ENCODE measurements around the gene CDCA7.

CDCA7 gene

GRCh38 chr2:173407176-173407575 is 52.5 kb downstream of the CDCA7 start:
- Histone ChIP-seq H3K9ac (ENCODE audit: low read depth, low read length, poor library complexity, severe bottlenecking) (no peak overlapping the region), H3K4me1 (ENCODE audit: insufficient read depth, low read length, poor library complexity, severe bottlenecking) (peaks cover 4% of the 10 kb centered on the region), H3K4me2 (ENCODE audit: low read depth, low read length, poor library complexity, severe bottlenecking) (no peak overlapping the region), H2AFZ (ENCODE audit: low read length) (no peak overlapping the region), H3K27me3 (ENCODE audit: insufficient read depth, low read length, poor library complexity, severe bottlenecking) (no peaks in the 10 kb centered on the region), H3K9me3 (ENCODE audit: insufficient read depth, low read depth, low read length) (no peaks in the 10 kb centered on the region), H3K4me3 (ENCODE audit: low read length, poor library complexity, severe bottlenecking) (no peak overlapping the region), H3K9me2 (replicated peaks; ENCODE audit: low read depth, low read length) (no peaks in the 10 kb centered on the region), H4K20me1 (ENCODE audit: insufficient read depth, low read length, poor library complexity, severe bottlenecking) (no peaks in the 10 kb centered on the region), H3F3A (ENCODE audit: low read depth) (no peaks in the 10 kb centered on the region), H3K36me3 (ENCODE audit: insufficient read depth, low read length) (no peaks in the 10 kb centered on the region), H3K79me2 (ENCODE audit: insufficient read depth, low read length) (no peaks in the 10 kb centered on the region)
- TF ChIP-seq CTCF (conservative IDR thresholded peaks at IDR 0.05; ENCODE audit: low read length), result no peak

- Histone ChIP-seq H3F3A (ENCODE audit: low read depth) (no peaks in the 10 kb centered on the region), H3K9me2 (replicated peaks; ENCODE audit: low read depth, low read length) (no peaks in the 10 kb centered on the region), H3K36me3 (ENCODE audit: insufficient read depth, low read length) (no peaks in the 10 kb centered on the region), H4K20me1 (ENCODE audit: insufficient read depth, low read length, poor library complexity, severe bottlenecking) (no peaks in the 10 kb centered on the region), H3K9me3 (ENCODE audit: insufficient read depth, low read depth, low read length) (no peaks in the 10 kb centered on the region), H3K4me2 (ENCODE audit: low read depth, low read length, poor library complexity, severe bottlenecking) (no peak overlapping the region), H3K27me3 (ENCODE audit: insufficient read depth, low read length, poor library complexity, severe bottlenecking) (no peaks in the 10 kb centered on the region), H3K9ac (ENCODE audit: low read depth, low read length, poor library complexity, severe bottlenecking) (no peak overlapping the region), H3K4me1 (ENCODE audit: insufficient read depth, low read length, poor library complexity, severe bottlenecking) (peaks cover 1% of the 10 kb centered on the region), H3K4me3 (ENCODE audit: low read length, poor library complexity, severe bottlenecking) (no peak overlapping the region), H2AFZ (ENCODE audit: low read length) (no peak overlapping the region), H3K79me2 (ENCODE audit: insufficient read depth, low read length) (no peaks in the 10 kb centered on the region)
- no peak for TF ChIP-seq EZH2phosphoT487 (IDR thresholded peaks at IDR 0.05; ENCODE audit: borderline replicate concordance)
- no peak for TF ChIP-seq CTCF (conservative IDR thresholded peaks at IDR 0.05; ENCODE audit: low read length)
Observed at GRCh38 chr2:173407646-173408045, 53.0 kb downstream of the CDCA7 start.

- Histone ChIP-seq H3K4me3 (ENCODE audit: low read length, poor library complexity, severe bottlenecking) (no peak overlapping the region), H3K4me2 (ENCODE audit: low read depth, low read length, poor library complexity, severe bottlenecking) (no peak overlapping the region), H3K36me3 (ENCODE audit: insufficient read depth, low read length) (no peaks in the 10 kb centered on the region), H2AFZ (ENCODE audit: low read length) (no peak overlapping the region), H3K9me3 (ENCODE audit: insufficient read depth, low read depth, low read length) (no peaks in the 10 kb centered on the region), H4K20me1 (ENCODE audit: insufficient read depth, low read length, poor library complexity, severe bottlenecking) (no peaks in the 10 kb centered on the region), H3K9ac (ENCODE audit: low read depth, low read length, poor library complexity, severe bottlenecking) (no peak overlapping the region), H3K4me1 (ENCODE audit: insufficient read depth, low read length, poor library complexity, severe bottlenecking) (no peaks in the 10 kb centered on the region), H3F3A (ENCODE audit: low read depth) (no peaks in the 10 kb centered on the region), H3K27me3 (ENCODE audit: insufficient read depth, low read length, poor library complexity, severe bottlenecking) (no peaks in the 10 kb centered on the region), H3K79me2 (ENCODE audit: insufficient read depth, low read length) (no peaks in the 10 kb centered on the region), H3K9me2 (replicated peaks; ENCODE audit: low read depth, low read length) (no peaks in the 10 kb centered on the region)
- TF ChIP-seq CTCF (conservative IDR thresholded peaks at IDR 0.05; ENCODE audit: low read length), result no peak
- no peak for TF ChIP-seq EZH2phosphoT487 (IDR thresholded peaks at IDR 0.05; ENCODE audit: borderline replicate concordance)
Observed at GRCh38 chr2:173410579-173410978, 55.9 kb downstream of the CDCA7 start.

Measured in Loucy (cell line).